ENCODE data around the gene PCMTD2.
"Not testable (repeated sequence)": the region's sequence is repeated elsewhere in the genome, so short reads cannot be mapped to it uniquely, and the experiment has no call there.

DNA sequence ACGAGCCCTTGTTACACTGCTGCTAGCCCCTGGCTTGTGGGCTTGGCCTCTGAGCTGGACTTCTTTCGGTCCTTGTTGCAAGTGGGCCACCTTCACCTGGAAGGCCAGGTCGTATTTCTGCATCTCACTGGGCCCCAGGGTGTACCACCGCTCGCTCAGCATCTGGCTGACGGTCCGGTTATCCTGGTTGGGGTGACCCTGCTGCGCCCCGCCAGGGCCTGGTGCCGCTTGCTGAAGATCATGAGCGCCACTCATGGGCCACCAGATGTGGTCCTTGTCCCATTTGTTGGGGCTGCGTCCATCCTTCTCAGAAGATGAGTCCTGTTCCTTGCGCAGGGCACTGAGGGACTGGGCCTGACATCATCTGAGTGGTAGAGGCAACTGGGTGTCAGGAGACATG lies 36.6 kb downstream of the PCMTD2 start:
- TF ChIP-seq EP300, POLR2A (IDR thresholded peaks at IDR 0.05): not testable (repeated sequence)
- TF ChIP-seq, protein P1, sequence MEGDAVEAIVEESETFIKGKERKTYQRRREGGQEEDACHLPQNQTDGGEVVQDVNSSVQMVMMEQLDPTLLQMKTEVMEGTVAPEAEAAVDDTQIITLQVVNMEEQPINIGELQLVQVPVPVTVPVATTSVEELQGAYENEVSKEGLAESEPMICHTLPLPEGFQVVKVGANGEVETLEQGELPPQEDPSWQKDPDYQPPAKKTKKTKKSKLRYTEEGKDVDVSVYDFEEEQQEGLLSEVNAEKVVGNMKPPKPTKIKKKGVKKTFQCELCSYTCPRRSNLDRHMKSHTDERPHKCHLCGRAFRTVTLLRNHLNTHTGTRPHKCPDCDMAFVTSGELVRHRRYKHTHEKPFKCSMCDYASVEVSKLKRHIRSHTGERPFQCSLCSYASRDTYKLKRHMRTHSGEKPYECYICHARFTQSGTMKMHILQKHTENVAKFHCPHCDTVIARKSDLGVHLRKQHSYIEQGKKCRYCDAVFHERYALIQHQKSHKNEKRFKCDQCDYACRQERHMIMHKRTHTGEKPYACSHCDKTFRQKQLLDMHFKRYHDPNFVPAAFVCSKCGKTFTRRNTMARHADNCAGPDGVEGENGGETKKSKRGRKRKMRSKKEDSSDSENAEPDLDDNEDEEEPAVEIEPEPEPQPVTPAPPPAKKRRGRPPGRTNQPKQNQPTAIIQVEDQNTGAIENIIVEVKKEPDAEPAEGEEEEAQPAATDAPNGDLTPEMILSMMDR (IDR thresholded peaks at IDR 0.05) = not testable (repeated sequence)
